Measurements from ENCODE around the gene PRKD1. TPM values are rescaled to one million over a fixed set of nuclear protein-coding genes. Genes with fewer than 3 reads are reported as not detected.

Gene PRKD1
- total RNA-seq, 4 donors from 2014 or later, result 27.4 to 30.9 (median 29.7) TPM

GRCh38 chr14:29853272-29853671, 74.4 kb downstream of the PRKD1 start:
- DNase-seq (ENCODE audit: low spot score in 2 of 2), result no peak
- H3K27me3 ChIP-seq, result no peaks in the 10 kb centered on the region
- H3K4me1 ChIP-seq, result peaks cover 0 to 3% (median 0%) of the 10 kb centered on the region in 4 donors
- H3K36me3 ChIP-seq, result no peaks in the 10 kb centered on the region
- 93 to 98% methylated on average over 2 of the region's 2 CpGs for WGBS, 2 donors
- TF ChIP-seq CTCF (IDR thresholded peaks at IDR 0.05) (no peak), EP300 (IDR thresholded peaks at IDR 0.05) (no peak), POLR2A (IDR thresholded peaks at IDR 0.05) (no peak)
- H3K9me3 ChIP-seq, result peaks cover 0 to 18% (median 1%) of the 10 kb centered on the region in 4 donors
- H3K4me3 ChIP-seq, result no peak overlapping the region
- H3K27ac ChIP-seq, result no peak overlapping the region

GRCh38 chr14:29851397-29851796, 76.2 kb downstream of the PRKD1 start:
- H3K4me3 ChIP-seq, result no peak overlapping the region
- WGBS, 2 donors, result 52 to 60% methylated on average over 3 of the region's 3 CpGs
- no peak overlapping the region for H3K27ac ChIP-seq
- TF ChIP-seq EP300 (IDR thresholded peaks at IDR 0.05), result no peak
- no peak for TF ChIP-seq CTCF (IDR thresholded peaks at IDR 0.05)
- TF ChIP-seq POLR2A (IDR thresholded peaks at IDR 0.05), result no peak
- H3K27me3 ChIP-seq, result no peaks in the 10 kb centered on the region
- peaks cover 0 to 8% (median 0%) of the 10 kb centered on the region in 4 donors for H3K4me1 ChIP-seq
- H3K9me3 ChIP-seq, result peaks cover 0 to 18% (median 1%) of the 10 kb centered on the region in 4 donors
- DNase-seq (ENCODE audit: low spot score in 2 of 2), result no peak
- no peaks in the 10 kb centered on the region for H3K36me3 ChIP-seq

GRCh38 chr14:29847056-29847380, 80.6 kb downstream of the PRKD1 start:
- peaks cover 0 to 4% (median under 1%) of the 10 kb centered on the region in 4 donors for H3K9me3 ChIP-seq
- no peaks in the 10 kb centered on the region for H3K36me3 ChIP-seq
- TF ChIP-seq CTCF (IDR thresholded peaks at IDR 0.05) (no peak), POLR2A (IDR thresholded peaks at IDR 0.05) (no peak), EP300 (IDR thresholded peaks at IDR 0.05) (no peak)

GRCh38 chr14:29846339-29847055, 81.2 kb downstream of the PRKD1 start:
- H3K9me3 ChIP-seq, result peaks cover 0 to under 1% (median 0%) of the 10 kb centered on the region in 4 donors
- 80 to 93% methylated on average over 2 of the region's 2 CpGs for WGBS, 2 donors
- peaks cover 0 to 8% (median 0%) of the 10 kb centered on the region in 4 donors for H3K4me1 ChIP-seq
- no peaks in the 10 kb centered on the region for H3K36me3 ChIP-seq
- H3K27me3 ChIP-seq, result no peaks in the 10 kb centered on the region
- H3K4me3 ChIP-seq, result no peak overlapping the region
- no peak for DNase-seq (ENCODE audit: low spot score in 2 of 2)
- H3K27ac ChIP-seq, result no peak overlapping the region
- TF ChIP-seq POLR2A (IDR thresholded peaks at IDR 0.05) (no peak), EP300 (IDR thresholded peaks at IDR 0.05) (no peak), CTCF (IDR thresholded peaks at IDR 0.05) (no peak)

More at GRCh38 chr14:29847056-29847380, 80.6 kb downstream of the PRKD1 start:
- Histone ChIP-seq H3K27me3 (no peaks in the 10 kb centered on the region), H3K4me3 (no peak overlapping the region), H3K27ac (no peak overlapping the region), H3K4me1 (peaks cover 0 to 8% (median 0%) of the 10 kb centered on the region in 4 donors)
- DNase-seq (ENCODE audit: low spot score in 2 of 2), result no peak

GRCh38 chr14:29843981-29844380, 83.7 kb downstream of the PRKD1 start:
- H3K4me1 ChIP-seq, result peaks cover 0 to 8% (median 0%) of the 10 kb centered on the region in 4 donors
- peaks cover 0 to 26% (median 11%) of the 10 kb centered on the region in 4 donors for H3K9me3 ChIP-seq
- TF ChIP-seq CTCF (IDR thresholded peaks at IDR 0.05) (no peak), EP300 (IDR thresholded peaks at IDR 0.05) (no peak), POLR2A (IDR thresholded peaks at IDR 0.05) (no peak)
- 74 to 81% methylated on average over 1 of the region's 1 CpG for WGBS, 2 donors
- H3K4me3 ChIP-seq, result no peak overlapping the region
- H3K36me3 ChIP-seq, result peaks cover 0 to 9% (median 0%) of the 10 kb centered on the region in 3 donors
- DNase-seq (ENCODE audit: low spot score in 2 of 2), result no peak
- H3K27ac ChIP-seq, result no peak overlapping the region
- H3K27me3 ChIP-seq, result no peaks in the 10 kb centered on the region

Measured in tibial nerve (tissue), 4 donors.